Transverse colon (tissue), 3 donors: Measurements from ENCODE around the gene GLCE.

Source experiments
- POLR2A ChIP-seq: fragments of 450-650 bp; IDR thresholded peaks from one replicate; pipeline ENCODE4 v1.6.1; 2016; ENCODE audit warnings: antibody characterized with exemption, mild to moderate bottlenecking, moderate library complexity
- TF ChIP-seq, protein P1 (sequence below), 5 experiments: fragments of 200-600 bp in 3 of 5; fragments of 450-650 bp in 2 of 5; sonication (generic) in 3 of 5; IDR thresholded peaks; 1 replicate in 2 of 5; 2 replicates in 3 of 5; pipeline ENCODE4 v1.5.1; 2016 to 2017; ENCODE audit warnings: antibody characterized with exemption in 5 of 5, inconsistent platforms in 3 of 5, mild to moderate bottlenecking in 2 of 5, moderate library complexity in 1 of 5

- TF ChIP-seq, protein P1, sequence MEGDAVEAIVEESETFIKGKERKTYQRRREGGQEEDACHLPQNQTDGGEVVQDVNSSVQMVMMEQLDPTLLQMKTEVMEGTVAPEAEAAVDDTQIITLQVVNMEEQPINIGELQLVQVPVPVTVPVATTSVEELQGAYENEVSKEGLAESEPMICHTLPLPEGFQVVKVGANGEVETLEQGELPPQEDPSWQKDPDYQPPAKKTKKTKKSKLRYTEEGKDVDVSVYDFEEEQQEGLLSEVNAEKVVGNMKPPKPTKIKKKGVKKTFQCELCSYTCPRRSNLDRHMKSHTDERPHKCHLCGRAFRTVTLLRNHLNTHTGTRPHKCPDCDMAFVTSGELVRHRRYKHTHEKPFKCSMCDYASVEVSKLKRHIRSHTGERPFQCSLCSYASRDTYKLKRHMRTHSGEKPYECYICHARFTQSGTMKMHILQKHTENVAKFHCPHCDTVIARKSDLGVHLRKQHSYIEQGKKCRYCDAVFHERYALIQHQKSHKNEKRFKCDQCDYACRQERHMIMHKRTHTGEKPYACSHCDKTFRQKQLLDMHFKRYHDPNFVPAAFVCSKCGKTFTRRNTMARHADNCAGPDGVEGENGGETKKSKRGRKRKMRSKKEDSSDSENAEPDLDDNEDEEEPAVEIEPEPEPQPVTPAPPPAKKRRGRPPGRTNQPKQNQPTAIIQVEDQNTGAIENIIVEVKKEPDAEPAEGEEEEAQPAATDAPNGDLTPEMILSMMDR (IDR thresholded peaks at IDR 0.05) = no peak
- TF ChIP-seq POLR2A = no peak
Observed at GRCh38 chr15:69244798-69245197, 84.4 kb downstream of the GLCE start.
